CD4-positive, alpha-beta T cell treated with Interleukin-1 beta for 1 hour (primary cell): ENCODE results near the gene SLC25A25.
"Not testable (repeated sequence)": the region's sequence is repeated elsewhere in the genome, so short reads cannot be mapped to it uniquely, and the experiment has no call there.

Experiments
- DNase-seq, 2 donors: peaks; one replicate each; pipeline ENCODE4 v3.0.0-alpha.2; 2020 to 2022

SLC25A25 gene

GRCh38 chr9:128127990-128128835, 60.2 kb downstream of the SLC25A25 start:
- peak; percentile 86 to 91 for DNase-seq

GRCh38 chr9:128128836-128129590, 61.0 kb downstream of the SLC25A25 start:
- DNase-seq, result no peak

GRCh38 chr9:128129976-128130590, 62.1 kb downstream of the SLC25A25 start:
- DNase-seq, result peak; percentile 61

GRCh38 chr9:128130651-128131050, 62.6 kb downstream of the SLC25A25 start:
- not testable (repeated sequence) for DNase-seq

- DNase-seq, result not testable (repeated sequence)
These were observed 63.3 kb downstream of the SLC25A25 start for GRCh38 chr9:128131346-128131745.

GRCh38 chr9:128132139-128132538, 64.1 kb downstream of the SLC25A25 start:
- not testable (repeated sequence) for DNase-seq

GRCh38 chr9:128135561-128135960, 67.5 kb downstream of the SLC25A25 start:
- DNase-seq, result not testable (repeated sequence)

- DNase-seq, result no peak
These were observed 69.1 kb downstream of the SLC25A25 start for GRCh38 chr9:128136816-128137793.

- DNase-seq, result no peak
These were observed 70.0 kb downstream of the SLC25A25 start for GRCh38 chr9:128138001-128138400.

GRCh38 chr9:128139621-128140020, 71.6 kb downstream of the SLC25A25 start:
- no peak for DNase-seq

- no peak for DNase-seq
These were observed 73.6 kb downstream of the SLC25A25 start for GRCh38 chr9:128141604-128142003.

GRCh38 chr9:128142061-128142460, 74.0 kb downstream of the SLC25A25 start:
- no peak for DNase-seq

GRCh38 chr9:128142596-128142995, 74.6 kb downstream of the SLC25A25 start:
- no peak for DNase-seq

- DNase-seq, result no peak
These were observed 75.7 kb downstream of the SLC25A25 start for GRCh38 chr9:128143525-128144238.

GRCh38 chr9:128144239-128145181, 76.5 kb downstream of the SLC25A25 start:
- DNase-seq, result no peak

GRCh38 chr9:128145536-128145935, 77.5 kb downstream of the SLC25A25 start:
- no peak for DNase-seq

- no peak for DNase-seq
These were observed 77.9 kb downstream of the SLC25A25 start for GRCh38 chr9:128145951-128146351.

GRCh38 chr9:128146591-128147120, 78.6 kb downstream of the SLC25A25 start:
- no peak for DNase-seq

GRCh38 chr9:128148509-128149000, 80.5 kb downstream of the SLC25A25 start:
- no peak for DNase-seq
